HEK293 (cell line): ENCODE measurements around the gene MRPL39.

ENCODE experiments used
- CTCF ChIA-PET: fragments of 350-600 bp; formaldehyde crosslinking; extraction: SDS; loops from one replicate; lab custom pipeline; 2021; ENCODE audit warnings: antibody characterized with exemption; lab: Yijun Ruan, JAX
- POLR2A ChIA-PET: fragments of 300-600 bp; formaldehyde crosslinking; extraction: SDS; loops from one replicate; lab custom pipeline; 2020; ENCODE audit warnings: antibody characterized with exemption, inconsistent platforms; lab: Yijun Ruan, JAX
- H3K27ac ChIP-seq: fragments of 200-500 bp; sonication (Bioruptor generic); 2 replicates; pipeline ENCODE4 v1.5.1; 2014; ENCODE audit warnings: low read depth, low read length, control low read depth, inconsistent platforms; ENCODE audit errors: extremely low read depth
- H3K36me3 ChIP-seq, 2 experiments: fragments of 200-500 bp in 1 of 2; sonication (Bioruptor generic) in 1 of 2; 1 replicate in 1 of 2; 2 replicates in 1 of 2; pipeline ENCODE4 v1.5.1; 2014 to 2017; ENCODE audit warnings: inconsistent platforms in 2 of 2, low read length in 2 of 2; ENCODE audit not compliant: control insufficient read depth in 2 of 2, insufficient read depth in 1 of 2
- H3K4me1 ChIP-seq: fragments of 200-500 bp; sonication (Bioruptor generic); 2 replicates; pipeline ENCODE4 v1.5.1; 2014; ENCODE audit warnings: mild to moderate bottlenecking, low read length, inconsistent platforms; ENCODE audit not compliant: control insufficient read depth, insufficient read depth
- H3K4me3 ChIP-seq: 2 replicates; pipeline ENCODE4 v1.5.1; 2011; ENCODE audit warnings: low read depth, mild to moderate bottlenecking, control low read depth, low read length, moderate library complexity
- H3K9me3 ChIP-seq: fragments of 200-500 bp; sonication (Bioruptor generic); 2 replicates; pipeline ENCODE4 v1.5.1; 2014; ENCODE audit warnings: low read depth, low read length, inconsistent platforms; ENCODE audit not compliant: control insufficient read depth, insufficient read depth
- KLF8 ChIP-seq: fragments of 450-650 bp; formaldehyde crosslinking; IDR thresholded peaks from 2 replicates; pipeline ENCODE4 v1.5.1; 2016; ENCODE audit warnings: missing biosample characterization, missing genetic modification characterization
- OSR2 ChIP-seq: fragments of 450-650 bp; formaldehyde crosslinking; IDR thresholded peaks from 2 replicates; pipeline ENCODE4 v1.5.1; 2016; ENCODE audit warnings: missing biosample characterization, missing genetic modification characterization
- ZBTB8A ChIP-seq: fragments of 450-650 bp; formaldehyde crosslinking; IDR thresholded peaks from 2 replicates; pipeline ENCODE4 v1.5.1; 2016; ENCODE audit warnings: missing biosample characterization, missing genetic modification characterization
- ZIC2 ChIP-seq: fragments of 450-650 bp; formaldehyde crosslinking; IDR thresholded peaks from 2 replicates; pipeline ENCODE4 v1.5.1; 2016; ENCODE audit warnings: missing biosample characterization, missing genetic modification characterization
- ZNF112 ChIP-seq: fragments of 450-650 bp; formaldehyde crosslinking; IDR thresholded peaks from 2 replicates; pipeline ENCODE4 v1.5.0; 2017; ENCODE audit warnings: missing biosample characterization, missing genetic modification characterization
- ZNF132 ChIP-seq: fragments of 450-650 bp; formaldehyde crosslinking; IDR thresholded peaks from 2 replicates; pipeline ENCODE4 v1.5.1; 2017; ENCODE audit warnings: missing biosample characterization, missing genetic modification characterization, borderline replicate concordance
- ZNF175 ChIP-seq: fragments of 450-650 bp; formaldehyde crosslinking; IDR thresholded peaks from 2 replicates; pipeline ENCODE4 v1.5.1; 2016; ENCODE audit warnings: missing biosample characterization, missing genetic modification characterization
- ZNF202 ChIP-seq: fragments of 450-650 bp; formaldehyde crosslinking; IDR thresholded peaks from 2 replicates; pipeline ENCODE4 v1.5.1; 2016; ENCODE audit warnings: missing biosample characterization, missing genetic modification characterization, borderline replicate concordance
- ZNF24 ChIP-seq: fragments of 450-650 bp; formaldehyde crosslinking; IDR thresholded peaks from 2 replicates; pipeline ENCODE4 v1.5.1; 2016; ENCODE audit warnings: missing biosample characterization, missing genetic modification characterization
- ZNF302 ChIP-seq: fragments of 450-650 bp; formaldehyde crosslinking; IDR thresholded peaks from 2 replicates; pipeline ENCODE4 v1.5.1; 2016; ENCODE audit warnings: missing biosample characterization, missing genetic modification characterization, low read depth
- ZNF335 ChIP-seq: fragments of 450-650 bp; formaldehyde crosslinking; conservative IDR thresholded peaks from 2 replicates; pipeline ENCODE4 v1.5.1; 2016; ENCODE audit warnings: missing biosample characterization, missing genetic modification characterization
- ZNF416 ChIP-seq: fragments of 450-650 bp; formaldehyde crosslinking; IDR thresholded peaks from 2 replicates; pipeline ENCODE4 v1.5.1; 2016; ENCODE audit warnings: missing biosample characterization, missing genetic modification characterization
- ZNF544 ChIP-seq: fragments of 450-650 bp; formaldehyde crosslinking; IDR thresholded peaks from 2 replicates; pipeline ENCODE4 v1.5.0; 2017; ENCODE audit warnings: missing biosample characterization, missing genetic modification characterization
- ZNF791 ChIP-seq: fragments of 450-650 bp; formaldehyde crosslinking; IDR thresholded peaks from 2 replicates; pipeline ENCODE4 v1.5.1; 2016; ENCODE audit warnings: missing biosample characterization, missing genetic modification characterization
- ZNF792 ChIP-seq: fragments of 450-650 bp; formaldehyde crosslinking; IDR thresholded peaks from 2 replicates; pipeline ENCODE4 v1.5.1; 2016; ENCODE audit warnings: missing biosample characterization, missing genetic modification characterization
- ZNF843 ChIP-seq: fragments of 450-650 bp; formaldehyde crosslinking; IDR thresholded peaks from 2 replicates; pipeline ENCODE4 v1.5.1; 2016; ENCODE audit warnings: missing biosample characterization, missing genetic modification characterization
- ZXDB ChIP-seq: fragments of 450-650 bp; formaldehyde crosslinking; IDR thresholded peaks from 2 replicates; pipeline ENCODE4 v1.5.1; 2016; ENCODE audit warnings: missing biosample characterization, missing genetic modification characterization
- TF ChIP-seq, protein P1 (sequence below): fragments of 450-650 bp; formaldehyde crosslinking; IDR thresholded peaks from 2 replicates; pipeline ENCODE4 v1.5.0; 2017; ENCODE audit warnings: missing biosample characterization, missing genetic modification characterization, borderline replicate concordance
- TF ChIP-seq, protein P2 (sequence below): fragments of 450-650 bp; formaldehyde crosslinking; IDR thresholded peaks from 2 replicates; pipeline ENCODE4 v1.5.1; 2017; ENCODE audit warnings: missing biosample characterization, missing genetic modification characterization

Gene MRPL39

DNA sequence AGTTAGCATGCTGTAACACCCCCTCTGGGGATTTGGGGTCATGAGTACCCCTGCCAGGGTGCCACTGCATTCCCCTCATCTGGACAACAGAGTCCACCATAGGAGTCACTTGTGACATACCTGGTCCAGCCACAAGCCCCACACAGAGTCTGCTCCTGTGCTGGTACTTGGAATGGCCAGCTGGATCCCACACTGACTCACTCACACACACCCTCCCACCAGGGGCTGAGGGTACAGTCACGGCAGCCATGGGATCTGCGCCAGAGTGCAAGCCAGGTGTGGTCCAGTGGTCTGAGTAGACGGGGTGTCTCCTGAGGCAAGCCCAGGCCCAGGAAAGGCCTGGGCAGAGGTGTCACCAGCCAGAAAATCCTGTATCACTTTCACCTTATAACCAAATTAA lies 67.7 kb downstream of the MRPL39 start:
- Histone ChIP-seq H3K36me3 (peaks cover 0 to 8% of the 10 kb centered on the region in 2 experiments; a peak in 1 of 3 replicates), H3K27ac (no peak overlapping the region), H3K9me3 (peaks cover 2% of the 10 kb centered on the region), H3K4me3 (no peak overlapping the region), H3K4me1 (no peaks in the 10 kb centered on the region)
- TF ChIP-seq OSR2 (tag by site-specific recombination), result no peak
- TF ChIP-seq ZNF335, result no peak
- CTCF ChIA-PET, result no interaction called here
- POLR2A ChIA-PET, result no interaction called here

DNA sequence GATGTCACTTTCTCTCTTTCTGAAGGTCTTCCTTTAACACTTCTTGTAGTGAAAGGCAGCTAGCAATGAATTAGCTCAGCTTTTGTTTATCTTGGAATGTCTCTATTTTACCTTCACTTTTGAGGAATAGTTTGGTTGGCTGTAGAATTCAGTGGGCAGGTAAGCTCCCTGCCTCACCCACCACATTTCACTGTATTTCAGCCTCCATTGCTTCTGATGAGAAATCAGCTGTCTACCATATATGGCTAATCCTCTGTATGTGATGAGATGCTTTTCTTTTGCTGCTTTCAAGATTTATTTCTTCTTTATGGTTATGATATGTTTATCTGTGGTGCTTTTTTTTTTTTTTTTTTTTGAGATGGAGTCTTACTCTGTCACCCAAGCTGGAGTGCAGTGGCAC lies 70.1 kb downstream of the MRPL39 start:
- Histone ChIP-seq H3K36me3 (peaks cover 0 to 8% of the 10 kb centered on the region in 2 experiments; a peak in 1 of 3 replicates), H3K4me1 (no peaks in the 10 kb centered on the region), H3K27ac (no peak overlapping the region), H3K9me3 (peaks cover 2% of the 10 kb centered on the region; the same call in 1 of the 2 replicates), H3K4me3 (no peak overlapping the region)
- ChIA-PET POLR2A (no interaction called here), CTCF (no interaction called here)
- no peak for TF ChIP-seq ZNF112 (tag by site-specific recombination)
- no peak for TF ChIP-seq ZNF416
- no peak for TF ChIP-seq ZNF24 (tag by site-specific recombination)
- TF ChIP-seq ZNF132 (tag by site-specific recombination), result no peak
- no peak for TF ChIP-seq ZNF791 (tag by site-specific recombination)
- TF ChIP-seq ZBTB8A (tag by site-specific recombination), result no peak
- TF ChIP-seq ZXDB (tag by site-specific recombination), result no peak
- TF ChIP-seq, protein P1, sequence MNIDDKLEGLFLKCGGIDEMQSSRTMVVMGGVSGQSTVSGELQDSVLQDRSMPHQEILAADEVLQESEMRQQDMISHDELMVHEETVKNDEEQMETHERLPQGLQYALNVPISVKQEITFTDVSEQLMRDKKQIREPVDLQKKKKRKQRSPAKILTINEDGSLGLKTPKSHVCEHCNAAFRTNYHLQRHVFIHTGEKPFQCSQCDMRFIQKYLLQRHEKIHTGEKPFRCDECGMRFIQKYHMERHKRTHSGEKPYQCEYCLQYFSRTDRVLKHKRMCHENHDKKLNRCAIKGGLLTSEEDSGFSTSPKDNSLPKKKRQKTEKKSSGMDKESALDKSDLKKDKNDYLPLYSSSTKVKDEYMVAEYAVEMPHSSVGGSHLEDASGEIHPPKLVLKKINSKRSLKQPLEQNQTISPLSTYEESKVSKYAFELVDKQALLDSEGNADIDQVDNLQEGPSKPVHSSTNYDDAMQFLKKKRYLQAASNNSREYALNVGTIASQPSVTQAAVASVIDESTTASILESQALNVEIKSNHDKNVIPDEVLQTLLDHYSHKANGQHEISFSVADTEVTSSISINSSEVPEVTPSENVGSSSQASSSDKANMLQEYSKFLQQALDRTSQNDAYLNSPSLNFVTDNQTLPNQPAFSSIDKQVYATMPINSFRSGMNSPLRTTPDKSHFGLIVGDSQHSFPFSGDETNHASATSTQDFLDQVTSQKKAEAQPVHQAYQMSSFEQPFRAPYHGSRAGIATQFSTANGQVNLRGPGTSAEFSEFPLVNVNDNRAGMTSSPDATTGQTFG (tag by site-specific recombination), result no peak

DNA sequence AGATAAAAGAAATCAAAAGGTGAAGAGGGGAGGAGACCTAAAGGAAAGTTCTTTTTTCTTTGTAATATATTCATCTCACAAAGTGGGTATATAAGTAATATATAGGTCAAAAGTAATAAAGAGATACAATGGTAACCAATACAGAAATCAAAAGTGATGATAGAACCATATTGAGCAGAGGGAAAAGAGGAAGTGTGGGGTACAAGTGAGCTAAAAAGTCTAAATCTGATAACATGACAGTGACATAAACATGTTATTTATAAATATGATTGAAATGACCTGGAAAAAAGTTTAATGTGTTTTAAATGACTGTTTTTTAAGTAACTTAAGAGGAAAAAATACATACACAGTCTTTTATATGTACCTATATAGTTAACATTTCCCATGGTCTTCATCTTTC lies 70.5 kb downstream of the MRPL39 start:
- ChIA-PET CTCF (no interaction called here), POLR2A (no interaction called here)
- Histone ChIP-seq H3K36me3 (peaks cover 0 to 8% of the 10 kb centered on the region in 2 experiments; a peak in 1 of 3 replicates), H3K4me1 (no peaks in the 10 kb centered on the region), H3K27ac (no peak overlapping the region), H3K9me3 (peaks cover 2% of the 10 kb centered on the region; the same call in 1 of the 2 replicates), H3K4me3 (no peak overlapping the region)
- TF ChIP-seq KLF8 (tag by site-specific recombination) (no peak), ZNF843 (tag by site-specific recombination) (no peak), ZNF175 (tag by site-specific recombination) (no peak), ZIC2 (tag by site-specific recombination) (no peak), ZNF544 (tag by site-specific recombination) (no peak), ZNF302 (no peak), ZNF792 (tag by site-specific recombination) (no peak), ZNF202 (tag by site-specific recombination) (no peak)
- TF ChIP-seq, protein P2, sequence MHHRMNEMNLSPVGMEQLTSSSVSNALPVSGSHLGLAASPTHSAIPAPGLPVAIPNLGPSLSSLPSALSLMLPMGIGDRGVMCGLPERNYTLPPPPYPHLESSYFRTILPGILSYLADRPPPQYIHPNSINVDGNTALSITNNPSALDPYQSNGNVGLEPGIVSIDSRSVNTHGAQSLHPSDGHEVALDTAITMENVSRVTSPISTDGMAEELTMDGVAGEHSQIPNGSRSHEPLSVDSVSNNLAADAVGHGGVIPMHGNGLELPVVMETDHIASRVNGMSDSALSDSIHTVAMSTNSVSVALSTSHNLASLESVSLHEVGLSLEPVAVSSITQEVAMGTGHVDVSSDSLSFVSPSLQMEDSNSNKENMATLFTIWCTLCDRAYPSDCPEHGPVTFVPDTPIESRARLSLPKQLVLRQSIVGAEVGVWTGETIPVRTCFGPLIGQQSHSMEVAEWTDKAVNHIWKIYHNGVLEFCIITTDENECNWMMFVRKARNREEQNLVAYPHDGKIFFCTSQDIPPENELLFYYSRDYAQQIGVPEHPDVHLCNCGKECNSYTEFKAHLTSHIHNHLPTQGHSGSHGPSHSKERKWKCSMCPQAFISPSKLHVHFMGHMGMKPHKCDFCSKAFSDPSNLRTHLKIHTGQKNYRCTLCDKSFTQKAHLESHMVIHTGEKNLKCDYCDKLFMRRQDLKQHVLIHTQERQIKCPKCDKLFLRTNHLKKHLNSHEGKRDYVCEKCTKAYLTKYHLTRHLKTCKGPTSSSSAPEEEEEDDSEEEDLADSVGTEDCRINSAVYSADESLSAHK (tag by site-specific recombination), result no peak
